K562 (cell line): Measurements from ENCODE around the gene AIFM3. TPM values are rescaled to one million over a fixed set of nuclear protein-coding genes. Genes with fewer than 3 reads are reported as not detected.

Experiments used
- ATF1 ChIP-seq, 2 experiments: fragments of 450-650 bp in 1 of 2; IDR thresholded peaks; 2 replicates each; pipeline ENCODE4 v1.6.1; 2016; ENCODE audit warnings: missing compliant biosample characterization in 1 of 2, missing genetic modification characterization in 1 of 2
- ATF4 ChIP-seq: fragments of 450-650 bp; formaldehyde crosslinking; IDR thresholded peaks from 2 replicates; pipeline ENCODE4 v1.4.0; 2022; ENCODE audit warnings: mild to moderate bottlenecking, moderate library complexity
- CREB3 ChIP-seq: fragments of 450-650 bp; conservative IDR thresholded peaks from 2 replicates; pipeline ENCODE4 v1.6.1; 2016; ENCODE audit warnings: missing genetic modification characterization, low read depth, mild to moderate bottlenecking, missing compliant biosample characterization, moderate library complexity
- HNRNPL ChIP-seq: fragments of 200-400 bp; formaldehyde crosslinking; IDR thresholded peaks from 2 replicates; pipeline ENCODE4 v1.6.1; 2017; ENCODE audit warnings: low read depth, mild to moderate bottlenecking, low read length
- KLF6 ChIP-seq: fragments of 250-450 bp; sonication (Bioruptor Pico); IDR thresholded peaks from 2 replicates; pipeline ENCODE4 v1.4.0; 2020; ENCODE audit warnings: mild to moderate bottlenecking, moderate library complexity, borderline replicate concordance
- MECOM ChIP-seq: fragments of 250-450 bp; sonication (Bioruptor Pico); IDR thresholded peaks from 2 replicates; pipeline ENCODE4 v1.8.0; 2022; ENCODE audit warnings: inconsistent platforms
- MYC ChIP-seq, 2 experiments: fragments of 250-450 bp in 1 of 2; sonication (Bioruptor Pico) in 1 of 2; IDR thresholded peaks; 2 replicates each; pipeline versions ENCODE4 v1.5.1 to v1.6.1; 2012 to 2021; ENCODE audit warnings: low read depth in 2 of 2, borderline replicate concordance in 1 of 2, improper control_type of control experiment in 1 of 2, low read length in 1 of 2, mild to moderate bottlenecking in 1 of 2, moderate library complexity in 1 of 2
- NCOA2 ChIP-seq, 2 experiments: fragments of 450-650 bp; IDR thresholded peaks; 2 replicates each; pipeline ENCODE4 v1.6.1; 2018; ENCODE audit warnings: mild to moderate bottlenecking in 2 of 2, moderate library complexity in 1 of 2; ENCODE audit not compliant: partially characterized antibody in 2 of 2
- SNIP1 ChIP-seq: fragments of 450-650 bp; IDR thresholded peaks from 2 replicates; pipeline ENCODE4 v1.7.1; 2017; ENCODE audit warnings: low read depth, mild to moderate bottlenecking
- ZNF444 ChIP-seq: fragments of 250-450 bp; sonication (Bioruptor Pico); IDR thresholded peaks from 2 replicates; pipeline ENCODE4 v1.4.0; 2020; ENCODE audit warnings: mild to moderate bottlenecking, moderate library complexity
- ZNF57 ChIP-seq: fragments of 450-650 bp; formaldehyde crosslinking; IDR thresholded peaks from 2 replicates; pipeline ENCODE4 v1.4.0; 2020; ENCODE audit warnings: mild to moderate bottlenecking, moderate library complexity
- polyA plus RNA-seq, 8 experiments: library from polyadenylated mRNA; depleted of rRNA in 4 of 8; stranded (reverse) in 5 of 8; unstranded in 3 of 8; fragments of >200 nt; fragmentation: Nextera tagmentation in 2 of 8; fragmentation: Illumina TruSeq in 1 of 8; extraction: Ambion mirVana in 2 of 8; extraction: Trizol in 1 of 8; gene quantifications; 2 replicates each; pipeline versions ENCODE4 v1.2.1 to v1.2.3, GENCODE V29; 2011 to 2014; ENCODE audit warnings: inconsistent platforms in 1 of 8, missing spikeins in 1 of 8
- total RNA-seq, 7 experiments: library from RNA; depleted of rRNA in 6 of 7; stranded (reverse); fragments of >200 nt in 6 of 7; fragmentation: Illumina TruSeq in 2 of 7; extraction: Trizol in 2 of 7; gene quantifications; 2 replicates each; pipeline versions ENCODE4 v1.2.1 to v1.2.3, GENCODE V29; 2011 to 2021; ENCODE audit warnings: low replicate concordance in 1 of 7

The AIFM3 gene
- total and polyA plus RNA-seq, 9 of the 15 experiments (the other 6 are each of a cell fraction or from before 2014, with no cell fraction given) = 0.03 to 0.20 (median 0.07) TPM; not detected in 1

GRCh38 chr22:21015466-21016006, 48.5 kb downstream of the AIFM3 start (continued):
- peak; percentile 66 for TF ChIP-seq ATF4 (CRISPR knock-in tag)
- TF ChIP-seq ZNF57 (CRISPR knock-in tag) = 0 out of 2 replicates have a peak, but pooled peaks have one; percentile 13
- TF ChIP-seq MYC (IDR thresholded peaks at IDR 0.05; ENCODE audit: low read depth, low read length) = no peak; the same call in 1 of the 2 replicates
- 0 out of 2 replicates have a peak, but pooled peaks have one; percentile 39 for TF ChIP-seq MYC (CRISPR knock-in tag; IDR thresholded peaks at IDR 0.05; ENCODE audit: borderline replicate concordance, low read depth)
- no peak for TF ChIP-seq MECOM (CRISPR knock-in tag)
- no peak for TF ChIP-seq SNIP1
- no peak for TF ChIP-seq CREB3 (tag)
- no peak for TF ChIP-seq HNRNPL
- TF ChIP-seq NCOA2 (IDR thresholded peaks at IDR 0.05; ENCODE audit: partially characterized antibody in 2 of 2) = no peak
- 0 out of 2 replicates have a peak, but pooled peaks have one; percentile 12 for TF ChIP-seq KLF6 (CRISPR knock-in tag)
- no peak for TF ChIP-seq ATF1 (CRISPR knock-in tag; IDR thresholded peaks at IDR 0.05)
- no peak for TF ChIP-seq ATF1 (tag; IDR thresholded peaks at IDR 0.05)
- TF ChIP-seq ZNF444 = no peak
- TF ChIP-seq, all 486 proteins: peak for 42
